Activated CD4-positive, alpha-beta T cell treated with anti-CD3 and anti-CD28 coated beads, Interleukin-2, amount 50 U/mL, for 16 hours (primary cell): ENCODE measurements around the gene CCDC71L.

Source experiments
- DNase-seq: peaks from one replicate; pipeline ENCODE4 v3.0.0-alpha.2; 2020

CCDC71L gene

GRCh38 chr7:106623315-106623660, 37.7 kb downstream of the CCDC71L start:
- DNase-seq, result no peak

GRCh38 chr7:106622654-106623314, 38.2 kb downstream of the CCDC71L start:
- DNase-seq, result no peak

- no peak for DNase-seq
These were observed 39.4 kb downstream of the CCDC71L start for GRCh38 chr7:106621393-106622132.

- DNase-seq, result no peak
These were observed 40.3 kb downstream of the CCDC71L start for GRCh38 chr7:106620676-106621075.

GRCh38 chr7:106620034-106620433, 40.9 kb downstream of the CCDC71L start:
- DNase-seq, result no peak

GRCh38 chr7:106619213-106619612, 41.7 kb downstream of the CCDC71L start:
- no peak for DNase-seq

GRCh38 chr7:106618480-106618879, 42.5 kb downstream of the CCDC71L start:
- DNase-seq, result no peak

- no peak for DNase-seq
These were observed 43.1 kb downstream of the CCDC71L start for GRCh38 chr7:106617860-106618259.

- DNase-seq, result no peak
These were observed 44.3 kb downstream of the CCDC71L start for GRCh38 chr7:106616708-106617051.

GRCh38 chr7:106615808-106616707, 44.9 kb downstream of the CCDC71L start:
- DNase-seq, result no peak

- DNase-seq, result no peak
These were observed 46.2 kb downstream of the CCDC71L start for GRCh38 chr7:106614751-106615150.

GRCh38 chr7:106613848-106614560, 47.0 kb downstream of the CCDC71L start:
- DNase-seq, result no peak

- DNase-seq, result no peak
These were observed 47.7 kb downstream of the CCDC71L start for GRCh38 chr7:106613279-106613678.

- DNase-seq, result no peak
These were observed 48.5 kb downstream of the CCDC71L start for GRCh38 chr7:106612432-106612831.

- DNase-seq, result no peak
These were observed 49.0 kb downstream of the CCDC71L start for GRCh38 chr7:106611911-106612310.

- DNase-seq, result no peak
These were observed 49.7 kb downstream of the CCDC71L start for GRCh38 chr7:106610996-106611886.

- no peak for DNase-seq
These were observed 51.5 kb downstream of the CCDC71L start for GRCh38 chr7:106609416-106609815.

GRCh38 chr7:106608661-106609060, 52.3 kb downstream of the CCDC71L start:
- DNase-seq, result no peak
